ENCODE measurements around the gene ARHGEF16. TPM values are rescaled to one million over a fixed set of nuclear protein-coding genes. Genes with fewer than 3 reads are reported as not detected.

ARHGEF16 gene
- polyA plus RNA-seq, 1 experiment, result not detected

- Histone ChIP-seq H3K9me3 (ENCODE audit: control insufficient read depth, insufficient read depth, low read length) (peaks cover 5% of the 10 kb centered on the region; the same call in 1 of the 2 replicates), H3K27ac (ENCODE audit: low read depth, low read length) (no peak overlapping the region), H3K4me3 (ENCODE audit: low read depth, low read length) (no peak overlapping the region), H3K27me3 (ENCODE audit: control insufficient read depth, insufficient read depth, low read length) (peaks cover 8% of the 10 kb centered on the region)
- no peak for DNase-seq (ENCODE audit: low read depth, low spot score)
- ChIA-PET CTCF (interaction anchor here (0.6 to 1.5 kb wide), 6 partner anchors 40 to 1759 kb away, joined by 3 to 20 read pairs (median 6); no protein-coding TSS in a partner anchor), POLR2A (no interaction called here)
- no peak for TF ChIP-seq CTCF (IDR thresholded peaks at IDR 0.05; ENCODE audit: low read depth, low read length)
Observed at GRCh38 chr1:3492545-3493246, 38.2 kb downstream of the ARHGEF16 start.

GRCh38 chr1:3494321-3495308 lies 40.1 kb downstream of the ARHGEF16 start:
- POLR2A ChIA-PET, result no interaction called here
- Histone ChIP-seq H3K27me3 (ENCODE audit: control insufficient read depth, insufficient read depth, low read length) (peaks cover 2% of the 10 kb centered on the region), H3K4me3 (ENCODE audit: low read depth, low read length) (no peak overlapping the region), H3K27ac (ENCODE audit: low read depth, low read length) (no peak overlapping the region), H3K9me3 (ENCODE audit: control insufficient read depth, insufficient read depth, low read length) (no peaks in the 10 kb centered on the region)
- no peak for DNase-seq (ENCODE audit: low read depth, low spot score)
- TF ChIP-seq CTCF (IDR thresholded peaks at IDR 0.05; ENCODE audit: low read depth, low read length), result no peak
- CTCF ChIA-PET, result interaction anchor here (1.1 kb wide), 1 partner anchor 121 kb away, joined by 3 read pairs; no protein-coding TSS in a partner anchor

DNA sequence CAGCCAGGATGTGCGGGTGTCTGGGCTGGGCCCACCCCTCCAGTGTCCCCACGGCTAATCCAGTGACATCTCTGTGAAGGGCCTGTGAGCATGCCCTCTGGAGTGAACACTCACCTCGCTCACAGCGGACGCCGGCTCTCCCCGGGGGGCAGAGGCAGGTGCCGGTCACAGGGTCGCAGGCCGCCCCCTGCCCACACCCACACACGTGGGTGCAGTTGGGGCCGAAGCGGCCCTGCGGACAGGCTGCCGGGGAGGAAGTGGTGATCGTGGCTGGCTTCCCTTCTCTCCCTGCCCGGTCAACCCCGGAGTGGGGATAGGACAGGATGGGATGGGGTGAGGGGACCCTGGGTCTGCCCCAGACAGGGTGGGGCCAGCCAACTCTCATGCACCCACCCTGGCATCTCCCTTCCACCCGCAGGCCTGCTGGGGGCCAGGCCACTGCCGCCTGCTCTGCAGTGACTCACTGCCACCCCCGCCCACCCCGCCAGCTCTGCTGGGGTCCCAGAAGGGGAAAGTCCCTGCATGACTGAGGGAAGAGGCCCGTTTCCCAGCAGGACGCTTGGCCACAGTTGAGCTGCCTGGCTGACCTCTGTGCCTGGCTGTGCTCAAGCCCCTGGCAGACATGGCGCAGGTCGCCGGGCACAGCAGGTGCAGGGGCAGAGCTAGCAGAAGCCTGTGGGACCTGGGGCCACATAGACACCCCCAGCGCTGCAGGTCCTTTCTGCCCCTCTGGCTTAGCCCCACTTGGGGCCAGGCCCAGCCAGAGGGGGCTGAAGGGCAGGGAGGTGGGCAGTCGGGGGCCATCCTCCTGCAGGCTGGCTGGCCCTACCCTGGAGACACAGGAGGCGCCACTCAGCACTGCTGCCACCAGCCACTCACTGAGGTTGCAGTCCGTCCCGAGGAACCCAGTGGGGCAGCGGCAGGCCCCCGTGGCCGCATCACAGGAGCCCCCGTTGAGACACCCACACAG lies 41.6 kb downstream of the ARHGEF16 start:
- ChIA-PET POLR2A (no interaction called here), CTCF (no interaction called here)
- DNase-seq (ENCODE audit: low read depth, low spot score), result no peak
- TF ChIP-seq CTCF (IDR thresholded peaks at IDR 0.05; ENCODE audit: low read depth, low read length), result no peak
- Histone ChIP-seq H3K27ac (ENCODE audit: low read depth, low read length) (no peak overlapping the region), H3K9me3 (ENCODE audit: control insufficient read depth, insufficient read depth, low read length) (no peaks in the 10 kb centered on the region), H3K27me3 (ENCODE audit: control insufficient read depth, insufficient read depth, low read length) (peaks cover 2% of the 10 kb centered on the region), H3K4me3 (ENCODE audit: low read depth, low read length) (no peak overlapping the region)

GRCh38 chr1:3496916-3497315 lies 42.5 kb downstream of the ARHGEF16 start:
- no peak for DNase-seq (ENCODE audit: low read depth, low spot score)
- TF ChIP-seq CTCF (IDR thresholded peaks at IDR 0.05; ENCODE audit: low read depth, low read length), result no peak
- POLR2A ChIA-PET, result no interaction called here
- CTCF ChIA-PET, result no interaction called here
- Histone ChIP-seq H3K9me3 (ENCODE audit: control insufficient read depth, insufficient read depth, low read length) (peaks cover 5% of the 10 kb centered on the region), H3K4me3 (ENCODE audit: low read depth, low read length) (no peak overlapping the region), H3K27me3 (ENCODE audit: control insufficient read depth, insufficient read depth, low read length) (peaks cover 2% of the 10 kb centered on the region), H3K27ac (ENCODE audit: low read depth, low read length) (no peak overlapping the region)
